Stimulated activated CD4-positive, alpha-beta T cell treated with anti-CD3 and anti-CD28 coated beads, TNF-alpha, amount 100 ng/mL, for 4 hours (primary cell): ENCODE data around the gene EIF3D.
"Not testable (repeated sequence)": the region's sequence is repeated elsewhere in the genome, so short reads cannot be mapped to it uniquely, and the experiment has no call there.

Source experiments
- DNase-seq, 3 experiments: peaks; one replicate each; pipeline ENCODE4 v3.0.0-alpha.2; 2020; ENCODE audit warnings: low read depth in 3 of 3

The EIF3D gene

GRCh38 chr22:36550701-36551495 lies 21.9 kb upstream of the EIF3D start:
- no peak for DNase-seq

- no peak for DNase-seq
Observed at GRCh38 chr22:36549033-36549432, 20.1 kb upstream of the EIF3D start.

GRCh38 chr22:36548606-36549005 lies 19.6 kb upstream of the EIF3D start:
- no peak for DNase-seq

- DNase-seq: no peak
Observed at GRCh38 chr22:36546932-36547331, 18.0 kb upstream of the EIF3D start.

- no peak for DNase-seq
Observed at GRCh38 chr22:36546092-36546804, 17.3 kb upstream of the EIF3D start.

- no peak for DNase-seq
Observed at GRCh38 chr22:36544107-36544620, 15.2 kb upstream of the EIF3D start.

GRCh38 chr22:36541831-36542411 lies 13.0 kb upstream of the EIF3D start:
- DNase-seq: peak in 2 of 3 experiments; percentile 15 to 18

- DNase-seq: no peak
Observed at GRCh38 chr22:36540867-36541642, 12.1 kb upstream of the EIF3D start.

- DNase-seq: no peak
Observed at GRCh38 chr22:36538529-36538928, 9.6 kb upstream of the EIF3D start.

- no peak for DNase-seq
Observed at GRCh38 chr22:36536717-36537116, 7.8 kb upstream of the EIF3D start.

- not testable (repeated sequence) for DNase-seq
Observed at GRCh38 chr22:36533320-36533719, 4.4 kb upstream of the EIF3D start.

GRCh38 chr22:36532466-36532865 lies 3.5 kb upstream of the EIF3D start:
- no peak for DNase-seq

GRCh38 chr22:36528341-36528740 lies 625 bp downstream of the EIF3D start:
- no peak for DNase-seq

GRCh38 chr22:36522662-36523061 lies 6.3 kb downstream of the EIF3D start:
- no peak for DNase-seq

- no peak for DNase-seq
Observed at GRCh38 chr22:36520423-36520822, 8.5 kb downstream of the EIF3D start.

GRCh38 chr22:36519906-36520305 lies 9.1 kb downstream of the EIF3D start:
- DNase-seq: not testable (repeated sequence)

- no peak for DNase-seq
Observed at GRCh38 chr22:36514766-36515165, 14.2 kb downstream of the EIF3D start.

GRCh38 chr22:36512991-36513390 lies 16.0 kb downstream of the EIF3D start:
- no peak for DNase-seq

- no peak for DNase-seq
Observed at GRCh38 chr22:36512333-36512732, 16.6 kb downstream of the EIF3D start.

GRCh38 chr22:36510966-36511881 lies 17.7 kb downstream of the EIF3D start:
- no peak for DNase-seq

GRCh38 chr22:36510384-36510783 lies 18.6 kb downstream of the EIF3D start:
- no peak for DNase-seq
